T follicular helper cell (primary cell): ENCODE data around the gene TMEM204.

ENCODE experiments used
- DNase-seq: peaks from one replicate; pipeline ENCODE4 v3.0.0-alpha.2; 2020; ENCODE audit warnings: low read depth

TMEM204 gene

GRCh38 chr16:1520461-1520860, 13.0 kb upstream of the TMEM204 start:
- DNase-seq = no peak

- DNase-seq = no peak
These were observed 9.8 kb upstream of the TMEM204 start for GRCh38 chr16:1523581-1524245.

- DNase-seq = no peak
These were observed 9.1 kb upstream of the TMEM204 start for GRCh38 chr16:1524366-1524765.

GRCh38 chr16:1525871-1526607, 7.4 kb upstream of the TMEM204 start:
- DNase-seq = no peak

- no peak for DNase-seq
These were observed 6.6 kb upstream of the TMEM204 start for GRCh38 chr16:1526608-1527555.

- DNase-seq = no peak
These were observed 5.3 kb upstream of the TMEM204 start for GRCh38 chr16:1527836-1528811.

- DNase-seq = no peak
These were observed 4.4 kb upstream of the TMEM204 start for GRCh38 chr16:1528921-1529537.

- DNase-seq = no peak
These were observed 3.0 kb upstream of the TMEM204 start for GRCh38 chr16:1530349-1530882.

GRCh38 chr16:1530883-1531637, 2.4 kb upstream of the TMEM204 start:
- DNase-seq = no peak

- no peak for DNase-seq
These were observed 1.9 kb upstream of the TMEM204 start for GRCh38 chr16:1531638-1531910.

- DNase-seq = no peak
These were observed 1.2 kb upstream of the TMEM204 start for GRCh38 chr16:1532081-1532760.

- DNase-seq = no peak
These were observed 695 bp upstream of the TMEM204 start for GRCh38 chr16:1532771-1533170.

- no peak for DNase-seq
These were observed 855 bp downstream of the TMEM204 start for GRCh38 chr16:1534021-1535020.

- DNase-seq = no peak
These were observed 2.2 kb downstream of the TMEM204 start for GRCh38 chr16:1535391-1536291.

GRCh38 chr16:1536601-1537000, 3.1 kb downstream of the TMEM204 start:
- DNase-seq = no peak

- DNase-seq = no peak
These were observed 3.7 kb downstream of the TMEM204 start for GRCh38 chr16:1537138-1537577.

GRCh38 chr16:1537763-1538289, 4.4 kb downstream of the TMEM204 start:
- no peak for DNase-seq
